ENCODE measurements around the gene GIGYF1. TPM values are rescaled to one million over a fixed set of nuclear protein-coding genes. Genes with fewer than 3 reads are reported as not detected.
A peak's percentile ranks its signal among the peaks of the same experiment; 100 is the strongest.

The GIGYF1 gene
- total and polyA plus RNA-seq, 8 donors = 28.3 to 57.7 (median 39.7) TPM

GRCh38 chr7:100687261-100687660 lies 6.8 kb downstream of the GIGYF1 start:
- Histone ChIP-seq H3K27me3 (no peaks in the 10 kb centered on the region), H3K9me3 (no peaks in the 10 kb centered on the region), H3K4me1 (peaks cover 13 to 15% of the 10 kb centered on the region in 2 donors), H3K27ac (no peak overlapping the region), H3K4me3 (no peak overlapping the region), H3K36me3 (peaks cover 0 to 70% of the 10 kb centered on the region in 2 donors)
- DNase-seq (peak in 1 of 4 donors; percentile 69), ATAC-seq (no peak)
- intact Hi-C loops (cut with DNase I) = loop anchor here in 1 of 2 donors (10.0 kb wide), 1 partner anchor 212 kb away; the partner anchor contains the start of gene TSC22D4
- no peak for TF ChIP-seq CTCF (IDR thresholded peaks at IDR 0.05)

- H3K4me3 ChIP-seq = no peak overlapping the region
- ATAC-seq (no peak), DNase-seq (peak in 1 of 4 donors; percentile 63)
- no peak overlapping the region for H3K27ac ChIP-seq
- TF ChIP-seq CTCF (IDR thresholded peaks at IDR 0.05) = no peak
- intact Hi-C loops (cut with DNase I) = loop anchor here in 1 of 2 donors (10.0 kb wide), 1 partner anchor 212 kb away; the partner anchor contains the start of gene TSC22D4
- H3K27me3 ChIP-seq = no peaks in the 10 kb centered on the region
- H3K36me3 ChIP-seq = peaks cover 0 to 75% of the 10 kb centered on the region in 2 donors
- peaks cover 8 to 11% of the 10 kb centered on the region in 2 donors for H3K4me1 ChIP-seq
- H3K9me3 ChIP-seq = no peaks in the 10 kb centered on the region
These were observed 7.2 kb downstream of the GIGYF1 start for GRCh38 chr7:100686822-100687211.

- intact Hi-C loops (cut with DNase I) = loop anchor here in 1 of 2 donors (10.0 kb wide), 1 partner anchor 212 kb away; the partner anchor contains the start of gene TSC22D4
- H3K4me1 ChIP-seq = peaks cover 3 to 6% of the 10 kb centered on the region in 2 donors
- peaks cover 0 to 80% of the 10 kb centered on the region in 2 donors for H3K36me3 ChIP-seq
- no peak for TF ChIP-seq CTCF (IDR thresholded peaks at IDR 0.05)
- H3K27ac ChIP-seq = no peak overlapping the region
- ATAC-seq (no peak), DNase-seq (peak in 1 of 4 donors; percentile 65)
- H3K27me3 ChIP-seq = no peaks in the 10 kb centered on the region
- no peak overlapping the region for H3K4me3 ChIP-seq
- no peaks in the 10 kb centered on the region for H3K9me3 ChIP-seq
These were observed 7.7 kb downstream of the GIGYF1 start for GRCh38 chr7:100686201-100686821.

GRCh38 chr7:100685631-100686145 lies 8.4 kb downstream of the GIGYF1 start:
- Histone ChIP-seq H3K4me1 (peaks cover 0 to 3% of the 10 kb centered on the region in 2 donors), H3K27ac (no peak overlapping the region), H3K9me3 (no peaks in the 10 kb centered on the region), H3K36me3 (peaks cover 0 to 86% of the 10 kb centered on the region in 2 donors), H3K27me3 (no peaks in the 10 kb centered on the region), H3K4me3 (no peak overlapping the region)
- no peak for TF ChIP-seq CTCF (IDR thresholded peaks at IDR 0.05)
- peak in 1 of 4 donors; percentile 51 for DNase-seq
- no peak for ATAC-seq
- intact Hi-C loops (cut with DNase I) = loop anchor here in 1 of 2 donors (10.0 kb wide), 1 partner anchor 211 kb away; the partner anchor contains the start of gene TSC22D4

- DNase-seq = peak in 1 of 4 donors; percentile 61
- Histone ChIP-seq H3K4me3 (no peak overlapping the region), H3K27ac (no peak overlapping the region), H3K4me1 (peaks cover 0 to 7% of the 10 kb centered on the region in 2 donors), H3K27me3 (no peaks in the 10 kb centered on the region), H3K36me3 (peaks cover 0 to 92% of the 10 kb centered on the region in 2 donors), H3K9me3 (no peaks in the 10 kb centered on the region)
- intact Hi-C loops (cut with DNase I) = loop anchor here in 1 of 2 donors (10.0 kb wide), 1 partner anchor 210 kb away; the partner anchor contains the start of gene TSC22D4
- no peak for TF ChIP-seq CTCF (IDR thresholded peaks at IDR 0.05)
- no peak for ATAC-seq
These were observed 8.9 kb downstream of the GIGYF1 start for GRCh38 chr7:100685049-100685605.
